GM12878 (cell line): ENCODE data around the gene TASOR. TPM values are rescaled to one million over a fixed set of nuclear protein-coding genes. Genes with fewer than 3 reads are reported as not detected.
"Not testable (repeated sequence)": the region's sequence is repeated elsewhere in the genome, so short reads cannot be mapped to it uniquely, and the experiment has no call there.

Source experiments
- ATAC-seq: fragments of 200-7000 bp; cut with Tn5 transposase; 3 replicates; pipeline ENCODE4 v1.9.1; 2020; ENCODE audit warnings: mild to moderate bottlenecking, moderate library complexity
- BruUV-seq: library from RNA; stranded (reverse); fragments of 400-500 nt; replicated peaks from 2 replicates; lab custom pipeline; 2021; lab: Mats Ljungman, UMichigan
- CTCF ChIA-PET: fragments of 300-600 bp; sonication (Branson Sonifier 250); formaldehyde crosslinking; extraction: SDS; loops from one replicate; lab custom pipeline; 2021; ENCODE audit warnings: inconsistent platforms; lab: Yijun Ruan, JAX
- POLR2A ChIA-PET: fragments of 350-600 bp; formaldehyde crosslinking; extraction: SDS; loops from one replicate; lab custom pipeline; 2021; ENCODE audit warnings: inconsistent platforms; lab: Charles Lee
- RAD21 ChIA-PET: fragments of 300-600 bp; sonication (Branson Sonifier 250); formaldehyde crosslinking; loops from one replicate; lab custom pipeline; 2023; ENCODE audit warnings: antibody characterized with exemption; ENCODE audit not compliant: unreplicated experiment; lab: Charles Lee
- SMC1A ChIA-PET: fragments of 300-600 bp; sonication (Branson Sonifier 250); formaldehyde crosslinking; loops from one replicate; lab custom pipeline; 2023; ENCODE audit not compliant: unreplicated experiment, uncharacterized antibody; lab: Charles Lee
- DNase-seq: peaks from one replicate; pipeline ENCODE4 v3.0.0-alpha.2; 2011; ENCODE audit warnings: low read depth, low spot score
- FAIRE-seq: peaks from 3 replicates; lab custom pipeline; 2011; peaks lifted over from hg19 to GRCh38; lab: Jason Lieb, UNC
- H2AFZ ChIP-seq: 2 replicates; pipeline ENCODE4 v1.6.0; 2011; ENCODE audit warnings: low read depth, low read length, control low read depth; ENCODE audit not compliant: control insufficient read depth
- H3K27ac ChIP-seq: 2 replicates; pipeline ENCODE4 v1.5.1; 2011; ENCODE audit warnings: control low read depth; ENCODE audit not compliant: control insufficient read depth, insufficient read depth
- H3K27me3 ChIP-seq, 2 experiments: replicated peaks in 1 of 2; 2 replicates each; pipeline versions ENCODE4 v1.6.0 to v1.6.1; 2011; ENCODE audit warnings: low read length in 1 of 2; ENCODE audit not compliant: control insufficient read depth in 2 of 2, insufficient read depth in 2 of 2
- H3K36me3 ChIP-seq, 2 experiments: 2 replicates each; pipeline ENCODE4 v1.5.1; 2011; ENCODE audit warnings: low read length in 1 of 2; ENCODE audit not compliant: control insufficient read depth in 2 of 2, insufficient read depth in 2 of 2
- H3K4me1 ChIP-seq: 2 replicates; pipeline ENCODE4 v1.6.1; 2011; ENCODE audit warnings: mild to moderate bottlenecking, low read length, moderate library complexity, mixed read lengths; ENCODE audit not compliant: control insufficient read depth, insufficient read depth
- H3K4me2 ChIP-seq: 2 replicates; pipeline ENCODE4 v1.6.0; 2011; ENCODE audit warnings: control low read depth; ENCODE audit not compliant: control insufficient read depth, insufficient read depth
- H3K4me3 ChIP-seq: fragments of 200-600 bp; sonication (generic); 2 replicates; pipeline ENCODE4 v1.5.1; 2016
- H3K79me2 ChIP-seq: 2 replicates; pipeline ENCODE4 v1.6.0; 2011; ENCODE audit warnings: low read length; ENCODE audit not compliant: control insufficient read depth, insufficient read depth
- H3K9ac ChIP-seq: 2 replicates; pipeline ENCODE4 v1.8.0; 2011; ENCODE audit warnings: low read length, control low read depth, mixed read lengths; ENCODE audit not compliant: control insufficient read depth, insufficient read depth
- H3K9me3 ChIP-seq: replicated peaks from 3 replicates; pipeline ENCODE4 v1.5.1; 2011; ENCODE audit warnings: mild to moderate bottlenecking, low read length; ENCODE audit not compliant: control insufficient read depth, insufficient read depth
- H4K20me1 ChIP-seq: 2 replicates; pipeline ENCODE4 v1.6.0; 2011; ENCODE audit not compliant: control insufficient read depth, insufficient read depth
- CTCF ChIP-seq, 3 experiments: IDR thresholded peaks in 2 of 3; conservative IDR thresholded peaks in 1 of 3; 2 replicates each; pipeline ENCODE4 v1.5.1; 2011; ENCODE audit warnings: low read depth in 3 of 3, low read length in 3 of 3, mild to moderate bottlenecking in 3 of 3, control low read depth in 2 of 3, moderate library complexity in 2 of 3, inconsistent platforms in 1 of 3, mixed read lengths in 1 of 3; ENCODE audit not compliant: control insufficient read depth in 2 of 3, insufficient read depth in 1 of 3; ENCODE audit errors: extremely low read depth in 1 of 3
- RAD21 ChIP-seq: IDR thresholded peaks from 2 replicates; pipeline ENCODE4 v1.6.1; 2011; ENCODE audit warnings: mild to moderate bottlenecking, low read depth, low read length, moderate library complexity; ENCODE audit not compliant: insufficient read depth
- whole genome bisulfite sequencing: methylation state at CpG from one replicate; pipeline ENCODE4 v1.1.6; 2016; ENCODE audit warnings: low lambda C conversion rate; ENCODE audit not compliant: insufficient replicate concordance, insufficient coverage; ENCODE audit errors: missing lambda C conversion rate; 5-methylcytosine and 5-hydroxymethylcytosine counted together
- in situ Hi-C: fragments of 300-500 bp; cut with MboI; formaldehyde crosslinking; loops from 9 replicates; pipeline ENCODE4 v1.14.3; 2018; ENCODE audit warnings: mixed read lengths
- intact Hi-C: fragments of 100-400 bp; cut with micrococcal nuclease; formaldehyde crosslinking; loops from one replicate; pipeline ENCODE4 v1.14.2; 2022; ENCODE audit not compliant: unreplicated experiment
- polyA plus RNA-seq, 11 experiments: library from polyadenylated mRNA; depleted of rRNA in 4 of 11; unstranded in 6 of 11; stranded (reverse) in 5 of 11; fragments of >200 nt; fragmentation: Nextera tagmentation in 4 of 11; fragmentation: Illumina TruSeq in 1 of 11; extraction: Ambion mirVana in 4 of 11; extraction: Trizol in 1 of 11; gene quantifications; 1 replicate in 1 of 11; 2 replicates in 10 of 11; pipeline versions ENCODE4 v1.2.1 to v1.2.3, GENCODE V29; 2011 to 2016; ENCODE audit warnings: inconsistent platforms in 2 of 11, missing spikeins in 2 of 11, low read depth in 1 of 11
- total RNA-seq, 4 experiments: library from RNA; depleted of rRNA in 3 of 4; stranded (reverse); fragments of >200 nt in 3 of 4; fragmentation: Illumina TruSeq in 1 of 4; extraction: Trizol in 1 of 4; gene quantifications; 2 replicates each; pipeline versions ENCODE4 v1.2.1 to v1.2.3, GENCODE V29; 2013 to 2021

Gene TASOR
- total and polyA plus RNA-seq, 10 of the 15 experiments (the other 5 are each of a cell fraction or from before 2014, with no cell fraction given): 29.6 to 95.1 (median 52.6) TPM

GRCh38 chr3:56707412-56707811, 24.3 kb upstream of the TASOR start:
- H3K27ac ChIP-seq, H3K79me2 ChIP-seq, H3K36me3 ChIP-seq, BruUV-seq, H3K4me2 ChIP-seq, DNase-seq, ATAC-seq, H3K4me3 ChIP-seq, H3K9ac ChIP-seq, FAIRE-seq, in situ Hi-C loops, H3K27me3 ChIP-seq, H4K20me1 ChIP-seq, H3K9me3 ChIP-seq, H2AFZ ChIP-seq: not testable (repeated sequence)
- ChIA-PET SMC1A (interaction anchor here (0.7 to 4.7 kb wide), 10 partner anchors 14 to 283 kb away, joined by 3 to 103 read pairs (median 4); partner anchors contain the start of gene ARHGEF3), RAD21 (interaction anchor here (0.8 to 4.7 kb wide), 8 partner anchors 17 to 282 kb away, joined by 3 to 86 read pairs (median 3); partner anchors contain the start of gene ARHGEF3), POLR2A (interaction anchor here (0.7 to 1.1 kb wide), 5 partner anchors 19 to 133 kb away, joined by 3 to 6 read pairs (median 3); no protein-coding TSS in a partner anchor), CTCF (interaction anchor here (0.7 to 4.7 kb wide), 13 partner anchors 17 to 472 kb away, joined by 3 to 129 read pairs (median 4); partner anchors contain the start of gene ARHGEF3)
- WGBS: 48% methylated on average over 6 of the region's 6 CpGs
- H3K4me1 ChIP-seq: peaks cover 10% of the 10 kb centered on the region; the same call in 1 of the 2 replicates
- intact Hi-C loops: loop anchor here (10.0 kb wide), 1 partner anchor 357 kb away; the partner anchor contains the start of gene SPATA12
- TF ChIP-seq RAD21 (peak; percentile 26; the same call in 1 of the 2 replicates), CTCF (IDR thresholded peaks at IDR 0.05 in 2 of 3, conservative IDR thresholded peaks at IDR 0.05 in 1 of 3; ENCODE audit: control insufficient read depth in 2 of 3, extremely low read depth in 1 of 3, insufficient read depth in 1 of 3, low read depth in 3 of 3, low read length in 3 of 3) (peak in 2 of 3 experiments; percentile 2 to 16; a peak in 1 of 6 replicates)
